ENCODE data around the gene PPP1R10.
"Not testable (repeated sequence)": the region's sequence is repeated elsewhere in the genome, so short reads cannot be mapped to it uniquely, and the experiment has no call there.

Gene PPP1R10

GRCh38 chr6:30616811-30617564, at the start of gene PPP1R10:
TSS of gene PPP1R10 (minus strand) at chr6:30617243. CDS start at chr6:30609944, 7,299 bp downstream.
- TF ChIP-seq CTCF (IDR thresholded peaks at IDR 0.05; ENCODE audit: borderline replicate concordance, control extremely low read depth, extremely low read depth, insufficient read depth, missing control alignments): no peak
- in situ Hi-C loops (cut with MboI; ENCODE audit: low sequenced_read_pairs, unreplicated experiment): no loop called here
- DNase-seq (ENCODE audit: low spot score): peak; percentile 93

GRCh38 chr6:30666300-30666699, 49.3 kb upstream of the PPP1R10 start:
- in situ Hi-C loops (cut with MboI; ENCODE audit: low sequenced_read_pairs, unreplicated experiment); DNase-seq (ENCODE audit: low spot score): not testable (repeated sequence)

GRCh38 chr6:30664994-30665767, 48.1 kb upstream of the PPP1R10 start:
- in situ Hi-C loops (cut with MboI; ENCODE audit: low sequenced_read_pairs, unreplicated experiment): no loop called here

DNA sequence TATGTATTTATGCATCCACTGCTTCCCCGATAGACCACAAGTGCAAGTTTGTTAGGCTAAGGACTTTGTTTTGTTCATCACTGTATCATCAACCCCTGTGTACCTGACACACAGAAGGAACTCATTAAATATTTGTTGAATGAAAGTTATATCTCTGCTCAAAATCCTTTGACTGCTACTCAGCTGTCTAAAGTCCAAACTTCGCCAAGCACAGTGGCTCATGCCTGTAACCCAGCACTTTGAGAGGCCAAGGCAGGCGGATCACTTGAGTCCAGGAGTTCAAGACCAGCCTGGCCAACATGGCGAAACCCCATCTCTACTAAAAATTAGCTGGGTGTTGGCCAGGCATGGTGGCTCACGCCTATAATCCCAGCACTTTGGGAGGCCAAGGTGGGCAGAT, 40.9 kb upstream of the PPP1R10 start:
- in situ Hi-C loops (cut with MboI; ENCODE audit: low sequenced_read_pairs, unreplicated experiment); DNase-seq (ENCODE audit: low spot score): not testable (repeated sequence)

More at GRCh38 chr6:30664994-30665767, 48.1 kb upstream of the PPP1R10 start:
- no peak for TF ChIP-seq CTCF (IDR thresholded peaks at IDR 0.05; ENCODE audit: borderline replicate concordance, control extremely low read depth, extremely low read depth, insufficient read depth, missing control alignments)
- no peak for DNase-seq (ENCODE audit: low spot score)

DNA sequence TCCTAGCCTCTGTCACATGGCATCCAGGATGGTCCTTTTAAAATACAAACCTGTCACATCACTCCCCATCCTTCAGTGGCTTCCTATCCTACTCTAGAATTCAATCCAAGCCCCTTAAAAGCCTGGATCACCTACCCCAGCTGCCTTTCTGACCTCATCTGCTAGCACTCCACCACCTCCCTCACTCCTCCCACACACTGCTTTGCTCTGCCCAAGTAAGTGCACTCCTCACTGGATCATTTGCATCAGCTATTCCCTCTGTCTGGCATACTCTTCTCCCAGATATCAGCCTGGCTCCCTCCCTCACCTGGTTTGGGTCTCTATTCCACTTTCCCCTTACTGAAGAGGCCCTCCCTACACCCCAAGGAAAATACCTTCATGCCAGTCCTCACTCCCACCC, 40.4 kb upstream of the PPP1R10 start:
- no peak for TF ChIP-seq CTCF (IDR thresholded peaks at IDR 0.05; ENCODE audit: borderline replicate concordance, control extremely low read depth, extremely low read depth, insufficient read depth, missing control alignments)
- in situ Hi-C loops (cut with MboI; ENCODE audit: low sequenced_read_pairs, unreplicated experiment): no loop called here
- DNase-seq (ENCODE audit: low spot score): no peak

- no peak for DNase-seq (ENCODE audit: low spot score)
- TF ChIP-seq CTCF (IDR thresholded peaks at IDR 0.05; ENCODE audit: borderline replicate concordance, control extremely low read depth, extremely low read depth, insufficient read depth, missing control alignments): no peak
- in situ Hi-C loops (cut with MboI; ENCODE audit: low sequenced_read_pairs, unreplicated experiment): no loop called here
These were observed 39.5 kb upstream of the PPP1R10 start for GRCh38 chr6:30656513-30656912.

- DNase-seq (ENCODE audit: low spot score): no peak
- in situ Hi-C loops (cut with MboI; ENCODE audit: low sequenced_read_pairs, unreplicated experiment): no loop called here
- TF ChIP-seq CTCF (IDR thresholded peaks at IDR 0.05; ENCODE audit: borderline replicate concordance, control extremely low read depth, extremely low read depth, insufficient read depth, missing control alignments): no peak
These were observed 38.7 kb upstream of the PPP1R10 start for GRCh38 chr6:30655743-30656094.
